Astrocyte (in vitro differentiated cells and primary cell): Measurements from ENCODE around the gene SGCD.

Source experiments
- CTCF ChIP-seq: IDR thresholded peaks from 2 replicates; pipeline ENCODE4 v1.5.1; 2011; ENCODE audit warnings: low read depth, mild to moderate bottlenecking, inconsistent platforms, low read length, moderate library complexity; ENCODE audit not compliant: insufficient read depth
- EZH2 ChIP-seq: IDR thresholded peaks from 2 replicates; pipeline ENCODE4 v1.6.1; 2012; ENCODE audit warnings: mild to moderate bottlenecking, low read length, inconsistent platforms; ENCODE audit not compliant: insufficient read depth

DNA sequence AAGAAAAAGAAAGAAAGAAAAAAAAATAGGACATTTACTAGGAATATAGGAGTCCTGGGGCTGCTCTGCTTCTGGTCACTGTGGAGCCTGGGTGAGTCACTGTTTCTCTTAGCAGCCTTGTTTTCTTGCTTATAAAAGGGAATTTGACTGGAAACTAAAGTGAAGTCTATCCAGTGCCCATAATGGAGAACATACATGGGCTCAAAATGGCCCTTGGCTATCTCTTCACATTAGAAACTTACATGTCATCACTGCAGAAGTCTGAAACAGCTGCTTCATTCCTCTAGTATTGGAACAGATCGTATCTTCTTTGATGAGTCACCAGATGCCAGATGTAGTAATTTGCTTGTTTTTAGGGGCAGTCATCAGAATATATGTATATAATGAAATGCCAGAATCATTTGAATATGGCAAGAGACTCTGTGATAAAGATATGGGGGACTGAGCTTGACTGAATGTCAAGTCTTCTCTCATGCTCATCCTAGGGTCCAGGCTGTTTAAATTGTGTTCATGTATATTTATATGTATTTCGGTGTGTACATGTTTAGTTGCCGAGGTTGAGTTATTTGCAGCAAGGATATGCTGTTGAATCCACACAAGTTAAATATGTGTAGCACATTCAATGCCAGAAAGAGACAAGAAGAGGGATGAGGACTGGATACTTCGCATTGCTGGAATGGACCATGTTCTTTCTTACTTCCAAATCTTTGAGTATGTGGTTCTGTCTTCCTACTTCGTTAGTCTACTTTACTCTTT, 56.7 kb downstream of the SGCD start:
- TF ChIP-seq CTCF (no peak), EZH2 (no peak)
